Kidney (tissue), 14 donors: Measurements from ENCODE around the gene GALK2. TPM values are rescaled to one million over a fixed set of nuclear protein-coding genes. Genes with fewer than 3 reads are reported as not detected.

Source experiments
- DNase-seq, 5 donors: peaks; one replicate each; pipeline ENCODE4 v3.0.0-alpha.2; 2013 to 2020
- FAIRE-seq: peaks from 2 replicates; lab custom pipeline; 2012; peaks lifted over from hg19 to GRCh38; lab: Jason Lieb, UNC
- H3K27ac ChIP-seq, 2 donors: one replicate each; pipeline ENCODE4 v1.7.0; 2013; ENCODE audit warnings: low read depth in 2 of 2, low read length in 2 of 2, inconsistent platforms in 1 of 2
- H3K27me3 ChIP-seq: one replicate; pipeline ENCODE4 v1.7.1; 2013; ENCODE audit warnings: low read length, inconsistent platforms; ENCODE audit not compliant: control insufficient read depth, insufficient read depth
- H3K36me3 ChIP-seq, 3 donors: one replicate each; pipeline versions ENCODE4 v1.7.0 to v1.7.1; 2013; ENCODE audit warnings: low read length in 3 of 3, control low read depth in 1 of 3, inconsistent platforms in 1 of 3; ENCODE audit not compliant: insufficient read depth in 3 of 3, control insufficient read depth in 2 of 3
- H3K4me1 ChIP-seq, 3 donors: one replicate each; pipeline versions ENCODE4 v1.7.0 to v1.7.1; 2013; ENCODE audit warnings: low read length in 3 of 3, inconsistent platforms in 1 of 3, low read depth in 1 of 3; ENCODE audit not compliant: control insufficient read depth in 2 of 3, insufficient read depth in 2 of 3
- H3K4me3 ChIP-seq, 3 donors: one replicate each; pipeline versions ENCODE4 v1.7.0 to v1.8.1; 2013; ENCODE audit warnings: low read length in 3 of 3, control low read depth in 1 of 3, inconsistent platforms in 1 of 3
- H3K9ac ChIP-seq, 3 donors: one replicate each; pipeline versions ENCODE4 v1.7.0 to v1.7.1; 2013; ENCODE audit warnings: low read length in 3 of 3, control low read depth in 1 of 3, inconsistent platforms in 1 of 3
- H3K9me3 ChIP-seq, 3 donors: one replicate each; pipeline versions ENCODE4 v1.7.0 to v1.7.1; 2013; ENCODE audit warnings: low read length in 3 of 3, control low read depth in 1 of 3, inconsistent platforms in 1 of 3; ENCODE audit not compliant: control insufficient read depth in 2 of 3, insufficient read depth in 1 of 3
- CTCF ChIP-seq: IDR thresholded peaks from 3 replicates; pipeline ENCODE4 v1.5.1; 2012; ENCODE audit warnings: mild to moderate bottlenecking, moderate library complexity, borderline replicate concordance; ENCODE audit not compliant: insufficient read depth; ENCODE audit errors: extremely low read depth
- intact Hi-C: fragments of 100-400 bp; cut with DNase I; formaldehyde crosslinking; loops from one replicate; pipeline ENCODE4 v1.11.1; 2022
- polyA plus RNA-seq: library from polyadenylated mRNA; stranded (reverse); fragments of 350-450 nt; fragmentation: Illumina TruSeq; extraction: RNeasy Lipid Tissue Mini Kit (QIAGEN cat#74804); gene quantifications from one replicate; pipeline ENCODE4 v1.2.3, GENCODE V29; 2014; ENCODE audit warnings: low read depth, low replicate concordance; ENCODE audit not compliant: insufficient read depth
- total RNA-seq: library from RNA; stranded (reverse); fragmentation: NEBNext Ultra II Directional; extraction: Animal tissue kit (Norgen Biotek cat#: 25700); gene quantifications from one replicate; pipeline ENCODE4 v1.2.1, GENCODE V29; 2021
- donor health status: control.
- donor health status: control.
- donor health status: control.
- donor health status: control.
- donor health status: control.
- donor health status: DM: yes; HTN: yes; CAD: no.
- donor health status: Normal renal cell carcinoma (clear cell type).

GALK2 gene
- total and polyA plus RNA-seq, 2 donors from 2014 or later: 36.4 to 40.6 TPM

GRCh38 chr15:49287481-49287880 is 117.4 kb downstream of the GALK2 start:
- Histone ChIP-seq H3K36me3 (peaks cover 0 to 19% (median 9%) of the 10 kb centered on the region in 3 donors), H3K27ac (no peak overlapping the region), H3K4me1 (no peaks in the 10 kb centered on the region), H3K9ac (no peak overlapping the region), H3K4me3 (no peak overlapping the region), H3K27me3 (no peaks in the 10 kb centered on the region), H3K9me3 (no peaks in the 10 kb centered on the region)
- intact Hi-C loops: no loop called here
- DNase-seq (no peak), FAIRE-seq (no peak)
- no peak for TF ChIP-seq CTCF

- DNase-seq: no peak
- H3K4me1 ChIP-seq: no peaks in the 10 kb centered on the region
- no peak overlapping the region for H3K4me3 ChIP-seq
- H3K9ac ChIP-seq: no peak overlapping the region
- H3K9me3 ChIP-seq: no peaks in the 10 kb centered on the region
- no peak overlapping the region for H3K27ac ChIP-seq
- H3K36me3 ChIP-seq: peaks cover 0 to 25% (median 6%) of the 10 kb centered on the region in 3 donors
- no peak for FAIRE-seq
- H3K27me3 ChIP-seq: no peaks in the 10 kb centered on the region
- TF ChIP-seq CTCF: no peak
- intact Hi-C loops: no loop called here
Observed at GRCh38 chr15:49288391-49288790, 118.3 kb downstream of the GALK2 start.

- intact Hi-C loops: no loop called here
- peak in 3 of 5 donors; percentile 16 to 54 (median 45) for DNase-seq
Observed at GRCh38 chr15:49290191-49290590, 120.1 kb downstream of the GALK2 start.

More at GRCh38 chr15:49290191-49290590, 120.1 kb downstream of the GALK2 start:
- H3K9me3 ChIP-seq: no peaks in the 10 kb centered on the region
- H3K27ac ChIP-seq: no peak overlapping the region
- no peak overlapping the region for H3K9ac ChIP-seq
- no peaks in the 10 kb centered on the region for H3K27me3 ChIP-seq
- peaks cover 0 to 19% (median 0%) of the 10 kb centered on the region in 3 donors for H3K36me3 ChIP-seq
- no peak for TF ChIP-seq CTCF
- H3K4me3 ChIP-seq: no peak overlapping the region
- FAIRE-seq: no peak
- no peaks in the 10 kb centered on the region for H3K4me1 ChIP-seq
